Motor neuron (in vitro differentiated cells): Measurements from ENCODE around the gene GABBR2. TPM values are rescaled to one million over a fixed set of nuclear protein-coding genes. Genes with fewer than 3 reads are reported as not detected.

Source experiments
- ATAC-seq, 8 experiments: fragments of 200-7000 bp; cut with Tn5 transposase; replicated peaks in 6 of 8; 2 replicates each; pipeline ENCODE4 v1.8.0; 2021; ENCODE audit warnings: mild to moderate bottlenecking in 8 of 8, moderate library complexity in 8 of 8
- H3K27ac ChIP-seq, 2 donors: fragments of 250-450 bp; sonication (Bioruptor Pico); 2 replicates each; pipeline ENCODE4 v1.9.0; 2021; ENCODE audit warnings: antibody characterized with exemption in 2 of 2, mild to moderate bottlenecking in 2 of 2, moderate library complexity in 1 of 2
- H3K4me1 ChIP-seq, 2 donors: fragments of 250-450 bp; sonication (Bioruptor Pico); replicated peaks in 1 of 2; 2 replicates each; pipeline ENCODE4 v1.6.1; 2021; ENCODE audit warnings: antibody characterized with exemption in 2 of 2, mild to moderate bottlenecking in 2 of 2, moderate library complexity in 1 of 2
- H3K4me3 ChIP-seq, 5 donors: fragments of 250-450 bp; sonication (Bioruptor Pico); 2 replicates each; pipeline ENCODE4 v1.9.0; 2021; ENCODE audit warnings: antibody characterized with exemption in 5 of 5, mild to moderate bottlenecking in 5 of 5, moderate library complexity in 4 of 5
- WGBS, 10 experiments: fragments of 450-650 bp; shearing (Covaris generic); methylation state at CpG; one replicate each; pipeline ENCODE4 v1.0.0; 2022; 5-methylcytosine and 5-hydroxymethylcytosine counted together
- in situ Hi-C, 9 experiments: fragments of 400-800 bp; cut with MboI; loops; one replicate each; pipeline ENCODE4 v1.15.0; 2021; ENCODE audit warnings: low sequenced_read_pairs in 9 of 9, low pct_unique_long_range_greater_than_20kb in 2 of 9; ENCODE audit not compliant: unreplicated experiment in 9 of 9
- total RNA-seq, 8 experiments: library from RNA; unstranded; fragments of 300-600 nt; gene quantifications; 2 replicates each; pipeline versions ENCODE4 v1.2.3 to v1.2.4, GENCODE V29; 2022

GABBR2 gene
- total RNA-seq, 8 experiments from 2014 or later, result 0.07 to 26.0 (median 3.9) TPM

- Histone ChIP-seq H3K4me3 (no peak overlapping the region), H3K4me1 (peaks cover 0 to 6% of the 10 kb centered on the region in 2 donors), H3K27ac (no peak overlapping the region)
- no peak for ATAC-seq
- in situ Hi-C loops, result no loop called here
- WGBS, 10 experiments, result 54 to 100% (median 87%) methylated on average over 1 to 8 of the region's 15 CpGs; no CpG with 5 or more reads in 4 of the 10 experiments
Observed at GRCh38 chr9:98565152-98566135, 143.3 kb downstream of the GABBR2 start.

GRCh38 chr9:98564714-98565113 is 144.0 kb downstream of the GABBR2 start:
- Histone ChIP-seq H3K4me3 (no peak overlapping the region), H3K27ac (no peak overlapping the region), H3K4me1 (peaks cover 0 to 6% of the 10 kb centered on the region in 2 donors)
- in situ Hi-C loops, result no loop called here
- WGBS, 10 experiments, result 45 to 100% (median 79%) methylated on average over 1 to 2 of the region's 4 CpGs; no CpG with 5 or more reads in 6 of the 10 experiments
- ATAC-seq, result no peak

- WGBS, 10 experiments, result 5 to 100% (median 84%) methylated on average over 1 to 5 of the region's 6 CpGs
- peaks cover 0 to 6% of the 10 kb centered on the region in 2 donors for H3K4me1 ChIP-seq
- in situ Hi-C loops, result no loop called here
- H3K4me3 ChIP-seq, result no peak overlapping the region
- no peak overlapping the region for H3K27ac ChIP-seq
- ATAC-seq, result no peak
Observed at GRCh38 chr9:98563988-98564387, 144.7 kb downstream of the GABBR2 start.

- in situ Hi-C loops, result no loop called here
- 64 to 93% (median 82%) methylated on average over 1 to 14 of the region's 14 CpGs; no CpG with 5 or more reads in 1 of the 10 experiments for WGBS, 10 experiments
- ATAC-seq, result no peak
Observed at GRCh38 chr9:98563212-98563907, 145.4 kb downstream of the GABBR2 start.

GRCh38 chr9:98559561-98559960 is 149.2 kb downstream of the GABBR2 start:
- Histone ChIP-seq H3K27ac (no peak overlapping the region), H3K4me1 (no peaks in the 10 kb centered on the region), H3K4me3 (no peak overlapping the region)
- ATAC-seq, result peak in 1 of 8 experiments; percentile 45
- in situ Hi-C loops, result no loop called here

More at GRCh38 chr9:98563212-98563907, 145.4 kb downstream of the GABBR2 start:
- Histone ChIP-seq H3K4me1 (peaks cover 0 to 3% of the 10 kb centered on the region in 2 donors), H3K4me3 (no peak overlapping the region), H3K27ac (no peak overlapping the region)

GRCh38 chr9:98558575-98558974 is 150.2 kb downstream of the GABBR2 start:
- in situ Hi-C loops, result no loop called here
- Histone ChIP-seq H3K4me3 (no peak overlapping the region), H3K4me1 (no peaks in the 10 kb centered on the region), H3K27ac (no peak overlapping the region)
- WGBS, 10 experiments, result 25 to 97% (median 71%) methylated on average over 1 to 3 of the region's 3 CpGs; no CpG with 5 or more reads in 1 of the 10 experiments
- ATAC-seq, result peak in 1 of 8 experiments; percentile 60

GRCh38 chr9:98556511-98556910 is 152.2 kb downstream of the GABBR2 start:
- ATAC-seq, result no peak
- WGBS, 10 experiments, result 40 to 100% (median 96%) methylated on average over 1 to 6 of the region's 12 CpGs; no CpG with 5 or more reads in 2 of the 10 experiments
- in situ Hi-C loops, result no loop called here

GRCh38 chr9:98555651-98556465 is 152.9 kb downstream of the GABBR2 start:
- Histone ChIP-seq H3K4me1 (peaks cover 0 to 5% of the 10 kb centered on the region in 2 donors), H3K4me3 (no peak overlapping the region), H3K27ac (no peak overlapping the region)
- in situ Hi-C loops, result no loop called here
- ATAC-seq, result peak in 1 of 8 experiments; percentile 27
- WGBS, 10 experiments, result 59 to 100% (median 80%) methylated on average over 1 to 5 of the region's 10 CpGs; no CpG with 5 or more reads in 3 of the 10 experiments

More at GRCh38 chr9:98556511-98556910, 152.2 kb downstream of the GABBR2 start:
- H3K4me1 ChIP-seq, result peaks cover 0 to 5% of the 10 kb centered on the region in 2 donors
- no peak overlapping the region for H3K4me3 ChIP-seq
- H3K27ac ChIP-seq, result no peak overlapping the region

- no peak overlapping the region for H3K4me3 ChIP-seq
- WGBS, 10 experiments, result 47 to 96% (median 74%) methylated on average over 2 to 5 of the region's 5 CpGs
- H3K4me1 ChIP-seq, result peaks cover 0 to 5% of the 10 kb centered on the region in 2 donors
- ATAC-seq, result no peak
- H3K27ac ChIP-seq, result no peak overlapping the region
- in situ Hi-C loops, result no loop called here
Observed at GRCh38 chr9:98554752-98555151, 154.0 kb downstream of the GABBR2 start.

GRCh38 chr9:98552331-98552730 is 156.4 kb downstream of the GABBR2 start:
- Histone ChIP-seq H3K4me3 (no peak overlapping the region), H3K4me1 (peaks cover 0 to 5% of the 10 kb centered on the region in 2 donors), H3K27ac (peak overlapping the region in 1 of 2 donors; percentile 4)
- in situ Hi-C loops, result no loop called here
- 32 to 89% (median 53%) methylated on average over 1 to 8 of the region's 8 CpGs; no CpG with 5 or more reads in 2 of the 10 experiments for WGBS, 10 experiments
- ATAC-seq, result peak in 5 of 8 experiments; percentile 15 to 90 (median 65)

GRCh38 chr9:98551511-98552286 is 157.0 kb downstream of the GABBR2 start:
- ATAC-seq, result peak in 3 of 8 experiments; percentile 23 to 94 (median 78)
- Histone ChIP-seq H3K4me3 (no peak overlapping the region), H3K4me1 (peaks cover 0 to 5% of the 10 kb centered on the region in 2 donors), H3K27ac (no peak overlapping the region)
- 15 to 95% (median 70%) methylated on average over 3 to 9 of the region's 11 CpGs for WGBS, 10 experiments
- in situ Hi-C loops, result no loop called here
